ENCODE measurements around the gene PADI6.

The PADI6 gene

GRCh38 chr1:17363351-17363750, 8.6 kb upstream of the PADI6 start:
- DNase-seq (ENCODE audit: extremely low read depth, low read depth) = no peak
- H3K4me3 ChIP-seq (replicated peaks; ENCODE audit: low read depth, low read length) = no peak overlapping the region
- TF ChIP-seq CTCF (IDR thresholded peaks at IDR 0.05; ENCODE audit: low read depth, low read length, missing control alignments) = no peak

GRCh38 chr1:17363771-17364170, 8.2 kb upstream of the PADI6 start:
- DNase-seq (ENCODE audit: extremely low read depth, low read depth) = no peak
- no peak overlapping the region for H3K4me3 ChIP-seq (replicated peaks; ENCODE audit: low read depth, low read length)
- TF ChIP-seq CTCF (IDR thresholded peaks at IDR 0.05; ENCODE audit: low read depth, low read length, missing control alignments) = no peak

- H3K4me3 ChIP-seq (replicated peaks; ENCODE audit: low read depth, low read length) = no peak overlapping the region
- DNase-seq (ENCODE audit: extremely low read depth, low read depth) = no peak
- no peak for TF ChIP-seq CTCF (IDR thresholded peaks at IDR 0.05; ENCODE audit: low read depth, low read length, missing control alignments)
These were observed 6.7 kb upstream of the PADI6 start for GRCh38 chr1:17365293-17365692.

- no peak for TF ChIP-seq CTCF (IDR thresholded peaks at IDR 0.05; ENCODE audit: low read depth, low read length, missing control alignments)
- no peak overlapping the region for H3K4me3 ChIP-seq (replicated peaks; ENCODE audit: low read depth, low read length)
- DNase-seq (ENCODE audit: extremely low read depth, low read depth) = no peak
These were observed 2.5 kb upstream of the PADI6 start for GRCh38 chr1:17369466-17369865.

GRCh38 chr1:17370618-17371017, 1.4 kb upstream of the PADI6 start:
- no peak overlapping the region for H3K4me3 ChIP-seq (replicated peaks; ENCODE audit: low read depth, low read length)
- no peak for DNase-seq (ENCODE audit: extremely low read depth, low read depth)
- TF ChIP-seq CTCF (IDR thresholded peaks at IDR 0.05; ENCODE audit: low read depth, low read length, missing control alignments) = peak; percentile 33

GRCh38 chr1:17372955-17373354, 959 bp downstream of the PADI6 start:
- TF ChIP-seq CTCF (IDR thresholded peaks at IDR 0.05; ENCODE audit: low read depth, low read length, missing control alignments) = no peak
- no peak for DNase-seq (ENCODE audit: extremely low read depth, low read depth)
- H3K4me3 ChIP-seq (replicated peaks; ENCODE audit: low read depth, low read length) = no peak overlapping the region

- TF ChIP-seq CTCF (IDR thresholded peaks at IDR 0.05; ENCODE audit: low read depth, low read length, missing control alignments) = no peak
- DNase-seq (ENCODE audit: extremely low read depth, low read depth) = no peak
- H3K4me3 ChIP-seq (replicated peaks; ENCODE audit: low read depth, low read length) = no peak overlapping the region
These were observed 3.7 kb downstream of the PADI6 start for GRCh38 chr1:17375651-17376050.

Data from HFF-Myc (cell line).